ENCODE data around the gene SLC7A1. TPM values are rescaled to one million over a fixed set of nuclear protein-coding genes. Genes with fewer than 3 reads are reported as not detected.
A peak's percentile ranks its signal among the peaks of the same experiment; 100 is the strongest.

Gene SLC7A1
- total RNA-seq, 1 experiment from 2014 or later = 62.8 TPM

DNA sequence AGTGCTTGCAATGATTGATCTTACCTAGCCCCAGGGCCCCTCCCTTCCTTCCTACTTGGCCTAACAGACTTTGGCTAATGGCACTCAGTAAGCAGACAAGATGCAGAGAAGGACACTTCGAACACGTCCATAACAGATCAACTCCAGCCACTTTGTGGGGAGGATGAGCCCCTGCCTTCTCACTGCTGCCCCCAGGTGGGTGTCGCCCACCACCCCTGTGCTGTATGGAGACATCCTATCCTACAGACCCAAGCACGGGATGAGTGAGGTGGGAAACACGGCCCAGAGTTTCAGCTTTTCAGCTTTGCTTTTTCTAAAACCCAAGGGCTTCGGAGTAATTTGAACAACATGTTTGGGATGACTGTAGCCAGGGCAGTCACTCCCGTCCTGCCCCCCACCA is 5.5 kb downstream of the SLC7A1 start:
- intact Hi-C loops (cut with micrococcal nuclease; ENCODE audit: unreplicated experiment) = loop anchor here (10.0 kb wide), 1 partner anchor 115 kb away; no protein-coding TSS in a partner anchor

DNA sequence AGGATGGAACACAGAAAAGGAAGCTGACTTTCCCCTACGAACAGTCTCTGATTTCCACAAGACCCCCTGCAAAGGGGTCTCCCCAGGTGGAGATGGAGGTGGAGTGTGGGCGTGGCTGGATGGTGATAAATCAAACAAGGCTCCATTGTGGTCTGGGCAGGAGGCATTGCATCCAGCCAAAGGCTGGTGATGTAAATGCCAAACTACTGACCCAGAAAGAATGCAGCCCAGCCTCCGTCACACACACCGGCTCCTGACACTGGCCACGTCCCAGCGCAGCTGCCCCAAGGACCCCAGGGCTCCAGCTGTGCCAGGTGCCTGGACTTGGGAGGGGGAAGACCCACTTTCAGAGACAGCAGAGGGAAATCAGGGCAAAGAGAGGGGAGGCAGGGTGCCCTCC is 6.3 kb downstream of the SLC7A1 start:
- Histone ChIP-seq H3K79me2 (ENCODE audit: low read depth) (peaks cover 100% of the 10 kb centered on the region), H4K20me1 (ENCODE audit: insufficient read depth) (peaks cover 99% of the 10 kb centered on the region), H3K4me3 (no peak overlapping the region), H3K4me2 (no peak overlapping the region), H3K9me3 (ENCODE audit: insufficient read depth, low read depth) (no peaks in the 10 kb centered on the region), H2AFZ (no peak overlapping the region), H3K27me3 (ENCODE audit: insufficient read depth, low read depth) (no peaks in the 10 kb centered on the region), H3K36me3 (ENCODE audit: low read depth) (peaks cover 11% of the 10 kb centered on the region; the same call in 1 of the 2 replicates), H3K4me1 (replicated peaks; ENCODE audit: insufficient read depth) (peaks cover 36% of the 10 kb centered on the region), H3K27ac (no peak overlapping the region), H3F3A (ENCODE audit: insufficient read depth, low read depth) (peaks cover 15% of the 10 kb centered on the region), H3K9me2 (ENCODE audit: insufficient read depth) (no peaks in the 10 kb centered on the region)
- intact Hi-C loops (cut with micrococcal nuclease; ENCODE audit: unreplicated experiment) = no loop called here
- ChIA-PET CTCF (no interaction called here), POLR2A (ENCODE audit: unreplicated experiment) (no interaction called here)
- TF ChIP-seq EZH2 (IDR thresholded peaks at IDR 0.05; ENCODE audit: low read depth) = no peak
- no peak for TF ChIP-seq CTCF (conservative IDR thresholded peaks at IDR 0.05)
- peak in 1 of 2 experiments; percentile 18 for DNase-seq
- BruUV-seq (replicated peaks) = no TSS peak

More for the DNA sequence above, 5.5 kb downstream of the SLC7A1 start:
- Histone ChIP-seq H3K9me3 (ENCODE audit: insufficient read depth, low read depth) (no peaks in the 10 kb centered on the region), H3K36me3 (ENCODE audit: low read depth) (peaks cover 11% of the 10 kb centered on the region; the same call in 1 of the 2 replicates), H3K4me2 (no peak overlapping the region), H2AFZ (no peak overlapping the region), H3K27me3 (ENCODE audit: insufficient read depth, low read depth) (no peaks in the 10 kb centered on the region), H3K79me2 (ENCODE audit: low read depth) (peaks cover 100% of the 10 kb centered on the region), H3K4me3 (no peak overlapping the region), H3F3A (ENCODE audit: insufficient read depth, low read depth) (peaks cover 8% of the 10 kb centered on the region), H3K4me1 (replicated peaks; ENCODE audit: insufficient read depth) (peaks cover 29% of the 10 kb centered on the region), H3K9me2 (ENCODE audit: insufficient read depth) (no peaks in the 10 kb centered on the region), H3K27ac (no peak overlapping the region), H4K20me1 (ENCODE audit: insufficient read depth) (peaks cover 92% of the 10 kb centered on the region)
- no TSS peak for BruUV-seq (replicated peaks)
- TF ChIP-seq CTCF (conservative IDR thresholded peaks at IDR 0.05) (no peak), EZH2 (IDR thresholded peaks at IDR 0.05; ENCODE audit: low read depth) (no peak)
- no peak for DNase-seq
- CTCF ChIA-PET = no interaction called here
- POLR2A ChIA-PET (ENCODE audit: unreplicated experiment) = no interaction called here

DNA sequence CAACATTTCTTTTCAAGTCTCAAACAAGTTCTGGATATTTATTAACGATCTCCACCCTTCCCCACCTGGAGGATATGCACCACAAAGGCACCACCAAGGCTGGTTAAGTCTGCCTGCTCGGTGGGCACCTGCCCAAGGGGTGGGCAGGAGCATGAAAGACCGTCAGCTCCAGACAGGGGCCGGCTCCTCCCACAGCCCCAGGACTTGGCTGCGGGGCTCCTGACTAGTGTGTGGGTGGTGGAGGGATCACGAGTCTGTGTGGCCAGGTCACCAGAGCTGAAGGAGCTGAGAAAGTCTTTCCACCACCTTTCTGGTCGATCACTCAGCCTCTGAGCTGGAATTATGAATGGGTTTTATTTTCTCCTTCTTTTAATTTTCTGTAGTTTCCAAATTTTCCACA is 7.8 kb downstream of the SLC7A1 start:
- BruUV-seq (replicated peaks) = no TSS peak
- peaks cover 39% of the 10 kb centered on the region for H3K4me1 ChIP-seq (replicated peaks; ENCODE audit: insufficient read depth)
- no peak for DNase-seq
- H3K4me2 ChIP-seq = no peak overlapping the region
- H3K9me3 ChIP-seq (ENCODE audit: insufficient read depth, low read depth) = no peaks in the 10 kb centered on the region
- H4K20me1 ChIP-seq (ENCODE audit: insufficient read depth) = peaks cover 100% of the 10 kb centered on the region
- peaks cover 31% of the 10 kb centered on the region for H3F3A ChIP-seq (ENCODE audit: insufficient read depth, low read depth)
- TF ChIP-seq CTCF (conservative IDR thresholded peaks at IDR 0.05) (no peak), EZH2 (IDR thresholded peaks at IDR 0.05; ENCODE audit: low read depth) (no peak)
- H3K9me2 ChIP-seq (ENCODE audit: insufficient read depth) = no peaks in the 10 kb centered on the region
- intact Hi-C loops (cut with micrococcal nuclease; ENCODE audit: unreplicated experiment) = no loop called here
- H2AFZ ChIP-seq = no peak overlapping the region
- H3K27me3 ChIP-seq (ENCODE audit: insufficient read depth, low read depth) = no peaks in the 10 kb centered on the region
- H3K4me3 ChIP-seq = no peak overlapping the region
- H3K27ac ChIP-seq = no peak overlapping the region
- ChIA-PET CTCF (no interaction called here), POLR2A (ENCODE audit: unreplicated experiment) (no interaction called here)
- H3K36me3 ChIP-seq (ENCODE audit: low read depth) = peaks cover 3% of the 10 kb centered on the region; the same call in 1 of the 2 replicates
- peaks cover 100% of the 10 kb centered on the region for H3K79me2 ChIP-seq (ENCODE audit: low read depth)
